ENCODE data around the gene CFAP99. TPM values are rescaled to one million over a fixed set of nuclear protein-coding genes. Genes with fewer than 3 reads are reported as not detected.

CFAP99 gene
- total RNA-seq, 1 donor from 2014 or later = not detected

- H3K4me3 Mint-ChIP-seq = no peak overlapping the region
- TF ChIP-seq CTCF (conservative IDR thresholded peaks at IDR 0.05) = no peak
- H3K36me3 Mint-ChIP-seq (ENCODE audit: low read depth) = no peaks in the 10 kb centered on the region
- no peaks in the 10 kb centered on the region for H3K9me3 Mint-ChIP-seq
- H3K27ac Mint-ChIP-seq (ENCODE audit: unreplicated experiment) = no peak overlapping the region
- no peak for DNase-seq (ENCODE audit: low read depth, low spot score)
- H3K4me1 Mint-ChIP-seq = peaks cover 20% of the 10 kb centered on the region
- peaks cover 57% of the 10 kb centered on the region for H3K27me3 Mint-ChIP-seq (ENCODE audit: low read depth)
Observed at GRCh38 chr4:2399216-2399615, 19.5 kb upstream of the CFAP99 start.

GRCh38 chr4:2399631-2400190 lies 19.0 kb upstream of the CFAP99 start:
- H3K4me1 Mint-ChIP-seq = peaks cover 19% of the 10 kb centered on the region
- no peak overlapping the region for H3K4me3 Mint-ChIP-seq
- DNase-seq (ENCODE audit: low read depth, low spot score) = no peak
- H3K36me3 Mint-ChIP-seq (ENCODE audit: low read depth) = no peaks in the 10 kb centered on the region
- H3K27ac Mint-ChIP-seq (ENCODE audit: unreplicated experiment) = no peak overlapping the region
- peaks cover 55% of the 10 kb centered on the region for H3K27me3 Mint-ChIP-seq (ENCODE audit: low read depth)
- TF ChIP-seq CTCF (conservative IDR thresholded peaks at IDR 0.05) = no peak
- no peaks in the 10 kb centered on the region for H3K9me3 Mint-ChIP-seq

- no peaks in the 10 kb centered on the region for H3K9me3 Mint-ChIP-seq
- peaks cover 19% of the 10 kb centered on the region for H3K4me1 Mint-ChIP-seq
- no peak for TF ChIP-seq CTCF (conservative IDR thresholded peaks at IDR 0.05)
- DNase-seq (ENCODE audit: low read depth, low spot score) = no peak
- H3K4me3 Mint-ChIP-seq = no peak overlapping the region
- H3K27me3 Mint-ChIP-seq (ENCODE audit: low read depth) = peaks cover 46% of the 10 kb centered on the region
- H3K27ac Mint-ChIP-seq (ENCODE audit: unreplicated experiment) = no peak overlapping the region
- no peaks in the 10 kb centered on the region for H3K36me3 Mint-ChIP-seq (ENCODE audit: low read depth)
Observed at GRCh38 chr4:2400841-2401609, 17.7 kb upstream of the CFAP99 start.

- H3K27me3 Mint-ChIP-seq (ENCODE audit: low read depth) = peaks cover 46% of the 10 kb centered on the region
- no peak for DNase-seq (ENCODE audit: low read depth, low spot score)
- no peak for TF ChIP-seq CTCF (conservative IDR thresholded peaks at IDR 0.05)
- peaks cover 19% of the 10 kb centered on the region for H3K4me1 Mint-ChIP-seq
- no peaks in the 10 kb centered on the region for H3K9me3 Mint-ChIP-seq
- peak overlapping the region; percentile 62 for H3K4me3 Mint-ChIP-seq
- no peak overlapping the region for H3K27ac Mint-ChIP-seq (ENCODE audit: unreplicated experiment)
- H3K36me3 Mint-ChIP-seq (ENCODE audit: low read depth) = no peaks in the 10 kb centered on the region
Observed at GRCh38 chr4:2401610-2401983, 17.2 kb upstream of the CFAP99 start.

- H3K27ac Mint-ChIP-seq (ENCODE audit: unreplicated experiment) = no peak overlapping the region
- H3K4me1 Mint-ChIP-seq = peaks cover 19% of the 10 kb centered on the region
- peaks cover 51% of the 10 kb centered on the region for H3K27me3 Mint-ChIP-seq (ENCODE audit: low read depth)
- H3K9me3 Mint-ChIP-seq = no peaks in the 10 kb centered on the region
- peak; percentile 55 for DNase-seq (ENCODE audit: low read depth, low spot score)
- no peak for TF ChIP-seq CTCF (conservative IDR thresholded peaks at IDR 0.05)
- no peaks in the 10 kb centered on the region for H3K36me3 Mint-ChIP-seq (ENCODE audit: low read depth)
- H3K4me3 Mint-ChIP-seq = peak overlapping the region; percentile 62
Observed at GRCh38 chr4:2402048-2402842, 16.5 kb upstream of the CFAP99 start.
